HG02970 (cell line): ENCODE data around the gene FGD2.
"Not testable (repeated sequence)": the region's sequence is repeated elsewhere in the genome, so short reads cannot be mapped to it uniquely, and the experiment has no call there.

Experiments
- ATAC-seq: cut with Tn5 transposase; IDR thresholded peaks from one replicate; pipeline ENCODE4 v1.9.1; 2021; ENCODE audit warnings: mild to moderate bottlenecking, moderate library complexity, moderate number of reproducible peaks; ENCODE audit not compliant: unreplicated experiment, low FRiP score

Gene FGD2

DNA sequence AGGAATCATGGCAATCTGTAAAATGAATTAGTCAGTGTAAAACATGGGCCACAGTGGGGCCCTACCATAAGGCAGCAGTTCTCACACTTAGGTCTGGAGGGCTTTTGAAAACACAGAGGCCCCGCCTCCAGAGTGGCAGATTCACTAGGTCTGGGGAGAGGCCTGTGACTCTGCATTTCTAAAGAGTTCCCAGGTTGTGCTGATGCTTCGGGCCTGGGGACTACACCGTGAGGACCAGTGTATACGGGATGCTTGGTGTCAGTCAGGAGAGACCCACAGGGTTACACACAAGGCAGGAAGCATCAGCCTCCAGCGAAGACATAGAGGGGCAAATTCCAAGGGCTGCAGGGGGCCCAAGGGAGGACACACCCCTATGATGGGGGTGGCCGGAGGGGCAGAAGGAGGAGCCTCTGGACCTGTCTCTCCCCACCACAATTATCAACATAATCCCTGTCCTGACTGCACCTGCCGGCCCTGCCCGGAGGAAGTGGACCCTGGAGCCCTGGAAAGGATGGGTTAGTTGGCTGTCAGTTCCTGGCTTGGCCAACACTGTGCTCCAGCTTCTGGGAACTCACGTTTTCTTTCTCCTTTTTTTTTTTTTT lies 46.7 kb downstream of the FGD2 start:
- ATAC-seq, result no peak

DNA sequence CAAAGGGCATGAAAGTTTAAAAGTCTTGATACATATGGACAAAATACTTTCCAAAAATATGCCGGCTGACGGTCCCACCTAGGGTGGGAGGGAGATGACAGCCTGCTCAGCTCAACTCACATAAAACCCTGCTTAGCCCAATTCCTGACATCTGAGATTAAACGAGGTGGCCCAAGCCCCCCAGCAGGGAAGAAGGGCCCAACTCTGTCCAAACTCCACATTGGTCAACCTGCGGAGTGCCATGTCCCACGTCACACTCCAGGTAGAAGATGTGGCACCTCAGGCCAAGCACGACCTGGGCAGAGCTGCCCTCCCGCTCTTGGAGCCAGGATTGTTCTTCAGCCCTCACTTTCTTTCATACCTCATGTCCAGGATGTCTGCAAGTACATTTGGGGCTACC lies 48.2 kb downstream of the FGD2 start:
- no peak for ATAC-seq

DNA sequence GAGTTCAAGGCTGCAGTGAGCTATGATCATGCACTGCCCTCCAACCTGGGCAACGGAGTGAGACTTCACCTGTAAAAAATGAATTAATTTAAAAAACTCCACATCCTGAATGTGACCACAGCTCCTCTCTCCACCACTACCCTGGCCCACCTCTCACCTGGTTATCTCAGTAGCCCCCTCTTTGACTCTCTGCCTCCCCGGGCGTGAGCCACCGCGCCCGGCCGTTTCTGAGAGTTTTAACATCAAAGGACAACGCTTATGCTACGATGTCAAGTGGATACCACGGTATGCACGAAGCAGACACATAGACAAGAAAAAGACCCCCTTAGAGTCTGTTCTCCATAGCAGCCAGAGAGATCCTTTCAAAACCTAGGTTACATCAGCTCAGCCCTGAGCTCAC lies 48.7 kb downstream of the FGD2 start:
- ATAC-seq, result no peak

DNA sequence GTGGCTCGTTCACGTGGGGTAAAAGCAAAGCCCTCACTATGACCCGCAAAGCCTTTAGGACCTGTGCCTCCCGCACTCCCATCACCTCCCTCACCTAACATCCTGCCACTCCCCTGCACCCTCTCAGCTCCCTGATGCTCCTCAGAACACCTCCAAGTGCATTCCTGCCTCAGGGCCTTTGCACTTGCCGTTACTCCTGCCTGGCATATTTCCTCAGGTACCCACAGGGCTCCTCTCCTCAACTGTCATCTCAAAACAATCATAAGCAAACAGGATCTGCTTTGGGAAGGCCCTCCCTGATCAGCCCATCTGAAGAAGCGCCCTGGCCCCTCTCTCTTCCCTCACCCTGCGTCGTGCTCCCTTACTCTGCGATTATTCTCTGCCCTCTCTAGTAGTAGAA lies 49.1 kb downstream of the FGD2 start:
- ATAC-seq, result no peak

DNA sequence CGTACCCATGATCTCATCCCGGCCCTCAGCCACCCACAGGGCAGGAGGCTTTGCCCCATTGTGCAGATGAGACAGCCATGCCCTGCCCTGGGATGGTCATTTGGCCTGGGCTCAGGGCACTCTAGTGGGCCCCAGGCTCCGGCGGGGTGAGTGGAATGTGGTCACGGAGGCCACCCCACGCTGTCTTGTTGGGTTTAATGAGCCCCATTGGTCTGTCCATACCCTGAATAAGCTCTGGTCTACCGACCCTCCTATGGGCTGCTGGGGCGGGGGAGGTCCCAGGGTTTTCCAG lies 50.6 kb downstream of the FGD2 start:
- no peak for ATAC-seq

DNA sequence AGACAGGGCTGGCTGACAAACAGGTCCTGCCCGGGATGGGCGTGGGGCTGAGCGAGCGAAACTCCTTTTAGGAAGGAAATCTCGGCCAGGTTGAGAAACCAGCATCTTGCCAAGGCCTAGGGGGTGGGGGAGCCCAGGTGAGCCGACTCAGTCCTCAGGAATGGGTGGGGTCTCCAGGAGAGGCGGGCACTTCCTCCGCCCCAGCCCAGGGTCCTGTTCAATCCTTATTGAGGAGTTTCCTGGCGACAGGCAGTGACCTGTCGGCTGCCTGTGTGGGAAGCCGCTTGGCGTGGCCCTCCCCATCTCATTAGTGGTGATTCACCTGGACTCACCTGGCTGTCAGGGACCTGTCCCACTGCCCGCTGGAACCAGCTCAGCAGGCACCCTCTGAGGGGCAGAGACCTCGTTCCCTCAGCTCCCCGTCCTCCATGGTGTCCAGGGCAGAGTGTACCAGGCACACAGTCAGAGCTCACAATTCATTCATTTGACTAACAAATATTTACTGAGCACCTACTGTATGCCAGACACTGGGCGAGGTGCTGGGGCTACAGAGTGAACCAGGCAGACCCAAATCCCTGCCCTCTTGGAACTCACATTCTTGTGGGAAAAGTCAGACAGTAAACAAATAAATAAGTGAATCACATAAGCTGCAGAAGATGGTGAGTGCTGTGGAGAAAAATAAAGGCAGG lies 51.1 kb downstream of the FGD2 start:
- ATAC-seq, result no peak

DNA sequence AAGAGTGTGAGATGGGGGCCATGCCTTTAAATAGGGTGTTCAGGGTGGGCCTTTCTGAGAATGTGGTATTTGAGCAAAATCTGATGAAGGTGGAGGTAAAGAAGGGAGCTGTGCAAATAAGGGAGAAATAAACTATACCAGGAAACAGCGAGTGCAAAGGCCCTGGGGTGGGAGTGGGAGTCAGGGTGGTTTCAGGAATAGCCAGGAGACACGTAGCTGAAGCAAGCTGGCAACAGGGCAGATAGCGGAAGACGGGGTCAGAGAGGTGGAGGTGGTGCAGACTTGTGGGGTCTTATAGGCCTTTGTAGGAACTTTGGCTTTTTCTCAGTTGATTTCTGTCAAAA lies 51.6 kb downstream of the FGD2 start:
- ATAC-seq, result no peak

DNA sequence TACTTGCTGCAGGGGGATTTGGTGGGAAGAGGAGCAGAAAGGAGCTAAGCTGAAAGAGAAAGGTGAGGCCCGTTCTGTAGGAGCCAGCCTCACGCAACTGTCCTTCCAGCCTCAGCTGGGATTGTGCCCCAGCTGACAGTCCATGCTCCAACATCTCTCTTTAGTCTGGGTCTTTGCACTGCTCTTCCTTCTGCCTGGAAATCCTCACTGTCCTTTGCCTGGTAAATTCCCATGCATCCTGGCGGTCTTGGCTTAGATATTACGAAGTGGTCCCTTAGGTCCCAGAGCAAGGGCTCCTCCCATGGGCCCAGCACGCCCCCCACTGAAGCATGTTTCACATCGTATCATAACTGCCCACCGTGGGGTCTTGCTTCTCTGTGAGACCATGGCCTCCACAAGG lies 52.2 kb downstream of the FGD2 start:
- ATAC-seq, result no peak

DNA sequence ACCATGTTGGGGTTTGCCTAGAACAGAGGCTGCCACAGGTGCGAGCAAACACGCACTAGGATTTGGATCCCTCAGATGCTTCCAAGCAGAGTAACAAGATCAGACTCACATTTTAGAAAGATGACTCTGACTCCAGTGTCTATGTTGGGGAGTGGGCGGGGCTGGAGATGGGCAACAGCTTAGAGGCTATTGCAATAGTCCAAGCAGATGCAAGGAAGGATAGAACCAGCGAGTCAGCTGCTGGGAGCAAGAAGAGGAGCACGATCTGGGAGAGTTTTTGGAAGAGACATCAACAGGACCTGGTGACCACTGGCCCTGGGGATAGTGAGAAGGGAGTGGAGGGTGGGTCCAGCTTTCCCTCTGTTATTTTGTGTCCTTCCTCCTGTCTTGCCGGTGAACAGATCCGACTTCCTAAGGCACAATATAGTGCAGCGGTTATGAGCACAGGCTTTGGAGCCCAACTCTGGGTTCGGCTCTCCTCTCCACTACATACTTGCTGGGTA lies 52.7 kb downstream of the FGD2 start:
- ATAC-seq, result no peak

DNA sequence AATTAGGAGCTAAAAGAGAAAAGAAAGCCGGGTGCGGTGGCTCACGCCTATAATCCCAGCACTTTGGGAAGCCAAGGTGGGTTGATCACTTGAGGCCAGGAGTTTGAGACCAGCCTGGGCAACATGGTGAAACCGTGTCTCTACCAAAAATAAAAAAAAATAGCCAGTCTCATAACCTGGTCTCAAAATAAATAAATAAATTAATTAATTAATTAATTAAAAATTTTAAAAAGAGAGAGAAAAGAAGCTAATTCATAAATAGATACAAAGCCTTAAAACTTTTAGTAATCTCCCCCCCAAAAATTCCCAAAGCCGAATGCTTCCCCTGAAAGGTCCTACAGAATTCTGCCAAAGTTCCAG lies 53.5 kb downstream of the FGD2 start:
- ATAC-seq, result not testable (repeated sequence)

DNA sequence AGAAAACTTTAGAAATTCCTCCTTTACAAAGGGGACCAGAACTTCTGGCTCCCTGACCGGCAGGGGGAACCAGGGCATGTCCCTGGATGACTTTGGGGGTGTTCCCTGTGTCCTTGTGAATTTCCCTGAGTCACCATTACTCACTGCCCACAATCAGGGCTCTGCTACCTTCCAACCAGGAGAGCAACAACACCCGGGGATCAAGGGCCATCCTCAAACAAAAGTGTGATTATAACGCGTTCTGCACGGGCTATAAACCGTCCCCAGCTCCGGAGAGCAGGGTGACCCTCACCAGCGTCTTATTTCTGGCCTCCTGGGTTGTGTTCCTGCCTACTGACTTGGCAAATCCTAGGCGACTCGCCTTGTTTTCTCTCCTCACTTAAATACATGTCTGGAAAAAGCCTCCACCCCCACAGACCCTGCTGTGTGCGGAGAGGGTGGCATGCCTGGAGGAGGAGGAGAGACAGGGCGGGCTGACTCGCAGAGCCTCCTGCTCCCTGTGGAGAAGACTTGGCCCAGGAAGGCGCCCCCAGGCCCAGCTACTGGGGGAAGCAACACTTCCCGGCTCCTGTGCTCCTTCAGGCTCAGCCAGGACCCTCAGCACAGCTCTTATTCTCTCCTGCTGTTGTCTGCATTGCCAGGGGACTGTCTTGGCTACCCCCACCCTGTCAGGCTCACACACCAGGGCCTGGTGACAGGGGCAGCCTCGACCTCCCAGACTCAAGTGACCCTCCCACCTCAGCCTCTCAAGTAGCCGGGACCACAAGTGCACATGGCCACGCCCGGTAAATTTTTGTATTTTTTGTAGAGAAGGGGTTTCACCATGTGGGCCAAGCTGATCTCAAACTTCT lies 54.1 kb downstream of the FGD2 start:
- no peak for ATAC-seq

DNA sequence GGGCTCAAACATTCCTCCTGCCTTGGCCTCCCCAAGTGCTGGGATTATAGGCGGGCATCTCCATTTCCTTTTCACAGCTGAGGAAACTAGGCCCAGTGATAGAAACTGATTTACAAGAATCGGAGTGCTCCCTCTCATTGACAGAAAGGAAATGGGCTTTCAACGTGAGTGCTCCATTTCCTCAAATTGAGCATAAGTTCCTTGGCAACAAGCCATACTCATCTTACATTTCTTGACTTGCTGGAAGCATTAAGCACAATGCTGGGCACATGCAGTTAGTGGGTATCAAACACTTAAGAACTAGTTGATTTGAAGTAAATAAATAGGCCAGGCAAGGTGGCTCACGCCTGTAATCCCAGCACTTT lies 54.7 kb downstream of the FGD2 start:
- no peak for ATAC-seq

DNA sequence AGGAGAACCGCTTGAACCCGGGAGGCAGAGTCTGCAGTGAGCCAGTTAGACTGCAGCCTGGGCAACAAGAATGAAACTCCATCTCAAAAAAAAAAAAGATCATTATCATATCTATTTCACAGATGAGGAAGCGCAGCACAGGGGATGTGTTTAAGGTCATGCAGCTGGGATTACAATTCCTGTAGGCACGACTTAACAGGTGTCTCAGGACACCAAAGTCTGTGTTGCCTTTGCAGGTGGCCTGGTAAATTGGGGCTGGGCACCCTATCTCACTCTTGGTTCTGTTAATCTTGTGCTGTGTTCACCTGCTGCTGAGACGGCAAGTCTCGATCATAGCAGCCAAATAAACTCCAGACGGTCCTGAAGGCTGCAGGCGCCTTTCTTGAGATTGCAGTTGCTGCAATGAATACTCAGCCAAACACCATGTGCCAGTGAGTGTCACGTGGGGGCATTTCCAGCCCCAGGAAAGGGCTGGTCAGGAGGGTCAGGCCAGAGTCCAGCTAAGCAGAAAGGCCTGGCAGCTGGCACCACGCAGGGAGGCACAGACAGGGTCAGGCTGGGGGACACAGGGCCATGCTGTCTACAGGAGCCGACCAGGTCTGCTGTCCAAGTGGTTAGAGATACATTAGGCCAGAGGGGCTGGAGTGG lies 55.8 kb downstream of the FGD2 start:
- ATAC-seq, result no peak

DNA sequence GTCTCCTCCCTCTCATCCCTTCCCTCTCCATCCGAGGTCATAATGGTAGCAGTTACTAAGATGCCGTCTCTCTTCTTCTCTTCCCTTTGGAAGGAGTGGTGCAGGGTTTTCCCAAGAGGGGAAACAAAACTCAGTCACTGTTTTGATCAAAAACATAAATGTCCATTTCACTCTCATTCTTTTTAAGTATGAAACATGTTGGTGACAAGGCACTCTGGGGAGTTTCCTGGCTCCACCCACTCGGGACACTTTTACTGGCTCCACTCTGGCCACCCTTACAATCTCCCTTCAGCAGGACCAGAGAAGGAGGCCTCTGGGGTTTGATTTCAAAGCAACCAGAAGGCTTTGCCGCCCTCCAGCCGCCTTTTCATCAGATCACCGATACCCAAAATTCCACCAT lies 57.0 kb downstream of the FGD2 start:
- no peak for ATAC-seq

DNA sequence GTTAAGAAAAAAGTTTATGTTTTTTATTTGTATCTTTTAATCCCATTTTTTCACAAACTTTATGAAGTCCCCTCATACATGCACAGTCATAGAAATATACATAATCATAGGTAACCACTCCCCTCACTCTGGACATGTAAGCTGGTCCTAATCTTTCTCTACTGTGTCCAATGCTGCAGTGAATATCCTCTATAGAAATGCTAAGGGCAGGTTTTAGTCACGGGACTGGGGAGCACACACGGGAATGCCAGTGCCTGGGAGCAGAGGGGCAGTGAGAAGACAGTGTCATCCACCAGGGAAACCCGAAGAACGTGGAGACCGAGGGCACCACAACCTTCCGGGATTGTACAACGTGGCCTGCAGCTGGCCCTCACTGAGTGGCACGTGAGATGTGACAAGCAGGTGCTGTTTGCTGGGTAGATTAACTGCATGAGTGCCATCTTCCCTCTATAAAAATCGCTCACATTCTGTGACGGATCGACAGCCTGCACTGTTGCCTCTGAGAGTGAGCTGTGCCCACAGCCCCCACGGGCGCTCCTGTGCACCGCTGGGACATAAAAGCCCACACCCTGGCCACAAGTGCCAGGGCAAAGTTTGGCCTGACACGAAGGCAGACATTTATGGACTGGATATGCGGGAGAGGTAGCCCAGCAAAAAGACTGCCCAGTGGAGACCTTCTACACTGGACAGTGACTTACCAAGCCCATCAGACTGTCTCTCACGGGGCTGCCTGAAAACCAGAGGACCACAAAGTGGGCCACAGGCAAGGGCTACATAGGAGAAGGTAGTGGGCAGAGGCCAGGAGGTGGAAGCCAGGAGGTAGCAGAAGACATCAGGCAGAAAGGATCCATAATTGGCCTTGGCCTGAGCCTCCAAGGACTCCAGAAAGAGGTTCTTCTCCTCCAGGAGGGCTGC lies 63.2 kb downstream of the FGD2 start:
- ATAC-seq, result no peak

DNA sequence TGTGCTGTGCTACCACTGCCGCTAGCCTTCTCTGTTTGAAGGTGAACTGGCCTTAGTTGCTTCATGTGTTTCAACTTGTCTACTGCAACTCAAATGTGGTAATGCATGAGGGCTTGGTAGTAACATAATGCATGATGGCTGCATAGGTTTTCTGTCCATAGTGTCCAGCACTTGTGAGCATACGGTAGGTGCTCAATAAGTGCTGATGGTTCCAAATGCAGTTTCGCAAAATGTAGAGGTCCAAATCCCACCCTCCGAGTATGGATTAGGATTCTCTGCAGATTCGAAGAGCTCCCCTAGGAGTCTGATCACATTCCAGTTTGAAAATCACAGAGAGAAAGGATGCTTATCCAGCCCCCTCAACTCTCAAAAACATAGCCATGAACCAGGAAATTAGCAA lies 64.2 kb downstream of the FGD2 start:
- ATAC-seq, result no peak

DNA sequence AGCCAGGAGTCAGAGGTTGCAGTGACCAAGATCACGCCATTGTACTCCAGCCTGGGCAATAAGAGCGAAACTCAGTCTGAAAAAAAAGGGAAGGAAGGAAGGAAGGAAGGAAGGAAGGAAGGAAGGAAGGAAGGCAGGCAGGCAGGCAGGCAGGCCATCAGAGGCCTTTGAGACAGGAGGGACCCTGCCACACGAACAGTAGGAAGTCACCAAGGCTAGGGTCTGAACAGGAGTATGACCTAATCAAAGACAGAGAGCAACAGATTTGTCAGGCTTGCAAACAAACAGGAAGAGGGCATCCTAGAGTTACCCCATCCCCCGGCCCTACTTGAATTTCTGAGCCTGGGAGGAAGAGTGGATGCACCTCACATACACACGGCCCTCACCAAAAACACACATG lies 67.1 kb downstream of the FGD2 start:
- ATAC-seq, result no peak

DNA sequence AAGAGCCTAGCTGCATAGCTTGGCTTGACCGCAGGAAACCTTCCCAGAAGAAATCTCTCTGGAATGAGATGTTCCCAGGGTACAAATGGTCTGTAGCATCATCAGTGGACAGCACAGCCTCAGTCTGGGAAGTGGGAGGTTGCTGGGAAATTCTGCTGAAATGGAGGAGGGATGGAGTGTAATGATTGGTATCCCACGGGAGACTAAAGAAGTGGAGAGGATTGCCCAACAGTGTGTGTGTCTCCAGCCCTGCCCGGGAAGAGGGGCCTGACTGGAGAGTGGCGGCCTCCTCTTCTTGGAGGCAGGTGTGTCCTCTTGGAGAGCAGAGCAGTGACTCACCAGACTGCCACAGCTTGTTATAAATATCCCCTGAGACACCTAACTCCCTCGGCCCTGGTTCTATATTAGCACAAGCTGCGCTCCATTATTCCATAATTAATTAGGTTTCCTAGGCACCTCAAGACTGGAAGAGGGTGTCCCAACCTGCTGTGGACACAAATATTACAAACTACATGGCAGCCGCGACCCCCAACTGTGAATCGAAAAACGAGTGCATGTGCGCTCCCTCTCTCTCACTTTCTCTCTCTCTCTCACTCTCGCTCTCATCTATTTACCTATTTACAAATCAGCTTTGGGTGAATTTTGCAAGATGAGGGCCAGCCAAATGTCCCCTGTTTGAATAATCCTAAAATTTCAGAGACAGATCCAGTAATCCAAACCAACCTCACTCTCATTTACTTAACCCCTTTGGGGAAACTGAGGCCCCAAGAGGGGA lies 68.8 kb downstream of the FGD2 start:
- ATAC-seq, result no peak

DNA sequence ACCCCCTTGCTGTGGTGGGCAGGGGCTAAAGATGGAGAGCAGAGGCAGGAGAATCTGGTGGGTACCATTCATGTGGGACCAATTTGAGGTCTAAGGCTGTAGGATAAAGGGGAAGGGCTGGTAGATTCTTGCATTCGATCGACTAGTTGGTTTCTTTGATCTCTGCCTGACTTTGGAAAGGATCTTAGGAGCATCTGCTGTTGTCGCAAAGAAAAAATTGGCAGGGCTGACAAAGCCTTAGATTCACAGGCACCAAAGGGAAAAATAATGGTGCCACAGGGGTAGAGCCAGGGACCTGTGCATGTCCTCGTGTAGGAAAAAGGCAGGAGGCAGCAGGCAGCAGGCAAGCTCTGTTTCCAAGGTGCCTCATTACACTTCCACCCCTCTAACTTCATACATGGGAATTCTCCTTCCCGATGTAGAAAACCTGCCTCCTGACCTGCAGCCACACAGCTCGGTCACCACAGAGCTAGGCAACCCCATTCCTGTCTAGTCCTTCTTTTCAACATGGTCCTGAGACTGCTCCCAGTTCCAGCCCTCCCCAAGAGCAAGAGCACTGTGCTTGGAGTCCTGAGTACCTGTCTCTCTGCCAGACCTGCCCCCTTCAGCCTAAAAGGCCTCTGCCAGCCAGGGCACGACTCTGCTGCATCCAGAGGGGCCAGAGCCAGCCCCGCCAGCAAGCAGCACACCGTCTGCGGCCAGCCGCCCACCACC lies 71.9 kb downstream of the FGD2 start:
- no peak for ATAC-seq
